Measurements from ENCODE around the gene INAFM2. TPM values are rescaled to one million over a fixed set of nuclear protein-coding genes. Genes with fewer than 3 reads are reported as not detected.

INAFM2 gene
- total and polyA plus RNA-seq, 10 of the 15 experiments (the other 5 are each of a cell fraction or from before 2014, with no cell fraction given), result 0.75 to 8.1 (median 3.9) TPM

GRCh38 chr15:40334941-40335795 is 11.7 kb downstream of the INAFM2 start (continued):
- TF ChIP-seq, protein P1, sequence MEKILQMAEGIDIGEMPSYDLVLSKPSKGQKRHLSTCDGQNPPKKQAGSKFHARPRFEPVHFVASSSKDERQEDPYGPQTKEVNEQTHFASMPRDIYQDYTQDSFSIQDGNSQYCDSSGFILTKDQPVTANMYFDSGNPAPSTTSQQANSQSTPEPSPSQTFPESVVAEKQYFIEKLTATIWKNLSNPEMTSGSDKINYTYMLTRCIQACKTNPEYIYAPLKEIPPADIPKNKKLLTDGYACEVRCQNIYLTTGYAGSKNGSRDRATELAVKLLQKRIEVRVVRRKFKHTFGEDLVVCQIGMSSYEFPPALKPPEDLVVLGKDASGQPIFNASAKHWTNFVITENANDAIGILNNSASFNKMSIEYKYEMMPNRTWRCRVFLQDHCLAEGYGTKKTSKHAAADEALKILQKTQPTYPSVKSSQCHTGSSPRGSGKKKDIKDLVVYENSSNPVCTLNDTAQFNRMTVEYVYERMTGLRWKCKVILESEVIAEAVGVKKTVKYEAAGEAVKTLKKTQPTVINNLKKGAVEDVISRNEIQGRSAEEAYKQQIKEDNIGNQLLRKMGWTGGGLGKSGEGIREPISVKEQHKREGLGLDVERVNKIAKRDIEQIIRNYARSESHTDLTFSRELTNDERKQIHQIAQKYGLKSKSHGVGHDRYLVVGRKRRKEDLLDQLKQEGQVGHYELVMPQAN (conservative IDR thresholded peaks at IDR 0.05), result no peak
- TF ChIP-seq YBX1 (IDR thresholded peaks at IDR 0.05) (no peak), CUX1 (IDR thresholded peaks at IDR 0.05; ENCODE audit: insufficient replicate concordance, low read depth, low read length) (no peak)
